DMS114 treated with DMSO at 0.1 percent for 48 hours (cell line): ENCODE results near the gene CCNYL1.
A peak's percentile ranks its signal among the peaks of the same experiment; 100 is the strongest.
"Not testable (repeated sequence)": the region's sequence is repeated elsewhere in the genome, so short reads cannot be mapped to it uniquely, and the experiment has no call there.

Experiments used
- DNase-seq: peaks from one replicate; lab custom pipeline; 2025; ENCODE audit not compliant: unreplicated experiment; lab: John Stamatoyannopoulos, UW

Gene CCNYL1

GRCh38 chr2:207710814-207711740 is at the start of gene CCNYL1:
CCNYL1 (plus strand) TSS chr2:207711640; CDS start chr2:207711897, 257 bp downstream.
- DNase-seq, result peak; percentile 92

- DNase-seq, result no peak
These were observed 49.2 kb upstream of the CCNYL1 start for GRCh38 chr2:207662203-207662602.

GRCh38 chr2:207663870-207664545 is 47.4 kb upstream of the CCNYL1 start:
- no peak for DNase-seq

- DNase-seq, result no peak
These were observed 40.6 kb upstream of the CCNYL1 start for GRCh38 chr2:207670887-207671286.

- no peak for DNase-seq
These were observed 38.0 kb upstream of the CCNYL1 start for GRCh38 chr2:207673431-207673830.

GRCh38 chr2:207674266-207674774 is 37.1 kb upstream of the CCNYL1 start:
- no peak for DNase-seq

GRCh38 chr2:207674826-207675225 is 36.6 kb upstream of the CCNYL1 start:
- DNase-seq, result no peak

GRCh38 chr2:207676827-207677354 is 34.5 kb upstream of the CCNYL1 start:
- no peak for DNase-seq

GRCh38 chr2:207681431-207681830 is 30.0 kb upstream of the CCNYL1 start:
- DNase-seq, result no peak

- DNase-seq, result no peak
These were observed 28.9 kb upstream of the CCNYL1 start for GRCh38 chr2:207682557-207682956.

GRCh38 chr2:207683438-207683837 is 28.0 kb upstream of the CCNYL1 start:
- no peak for DNase-seq

- DNase-seq, result no peak
These were observed 27.4 kb upstream of the CCNYL1 start for GRCh38 chr2:207683879-207684627.

GRCh38 chr2:207686812-207687211 is 24.6 kb upstream of the CCNYL1 start:
- DNase-seq, result no peak

GRCh38 chr2:207688597-207688996 is 22.8 kb upstream of the CCNYL1 start:
- DNase-seq, result no peak

- not testable (repeated sequence) for DNase-seq
These were observed 20.5 kb upstream of the CCNYL1 start for GRCh38 chr2:207690845-207691461.

GRCh38 chr2:207692206-207693065 is 19.0 kb upstream of the CCNYL1 start:
- DNase-seq, result no peak

GRCh38 chr2:207693641-207694249 is 17.7 kb upstream of the CCNYL1 start:
- no peak for DNase-seq

GRCh38 chr2:207694811-207695281 is 16.6 kb upstream of the CCNYL1 start:
- DNase-seq, result no peak

GRCh38 chr2:207695293-207695692 is 16.1 kb upstream of the CCNYL1 start:
- no peak for DNase-seq
